DND-41 (cell line): ENCODE data around the gene STAP1.
A peak's percentile ranks its signal among the peaks of the same experiment; 100 is the strongest.

Source experiments
- ATAC-seq: fragments of 200-7000 bp; cut with Tn5 transposase; 3 replicates; pipeline ENCODE4 v1.9.1; 2021; ENCODE audit warnings: low read depth; ENCODE audit not compliant: insufficient read depth
- DNase-seq: peaks from one replicate; pipeline ENCODE4 v3.0.0-alpha.2; 2020
- H2AFZ ChIP-seq: 2 replicates; pipeline ENCODE4 v1.6.0; 2012; ENCODE audit warnings: low read depth, low read length
- H3K27ac ChIP-seq: 2 replicates; pipeline ENCODE4 v1.5.1; 2012; ENCODE audit warnings: low read length, inconsistent platforms
- H3K27me3 ChIP-seq: fragments of 200-600 bp; sonication (generic); 2 replicates; pipeline ENCODE4 v1.6.0; 2012; ENCODE audit warnings: low read length, mild to moderate bottlenecking, inconsistent platforms; ENCODE audit not compliant: insufficient read depth, poor library complexity
- H3K36me3 ChIP-seq: 2 replicates; pipeline ENCODE4 v1.5.1; 2012; ENCODE audit warnings: low read length, inconsistent platforms; ENCODE audit not compliant: insufficient read depth
- H3K4me1 ChIP-seq: 2 replicates; pipeline ENCODE4 v1.5.1; 2012; ENCODE audit warnings: mild to moderate bottlenecking, low read length; ENCODE audit not compliant: insufficient read depth
- H3K4me2 ChIP-seq: 2 replicates; pipeline ENCODE4 v1.6.0; 2012; ENCODE audit warnings: mild to moderate bottlenecking, moderate library complexity, low read length, inconsistent platforms; ENCODE audit not compliant: insufficient read depth
- H3K4me3 ChIP-seq, 2 experiments: fragments of 200-600 bp in 1 of 2; shearing (Covaris generic) in 1 of 2; 2 replicates each; pipeline ENCODE4 v1.5.1; 2012 to 2016; ENCODE audit warnings: inconsistent platforms in 2 of 2, low read length in 2 of 2, mild to moderate bottlenecking in 2 of 2, low read depth in 1 of 2, moderate library complexity in 1 of 2
- H3K79me2 ChIP-seq: 2 replicates; pipeline ENCODE4 v1.6.0; 2012; ENCODE audit warnings: low read length, inconsistent platforms; ENCODE audit not compliant: insufficient read depth
- H3K9ac ChIP-seq: 2 replicates; pipeline ENCODE4 v1.6.0; 2012; ENCODE audit warnings: low read depth, mild to moderate bottlenecking, inconsistent platforms, low read length, moderate library complexity
- H3K9me3 ChIP-seq: 2 replicates; pipeline ENCODE4 v1.5.1; 2012; ENCODE audit warnings: low read length, moderate library complexity, mild to moderate bottlenecking, inconsistent platforms; ENCODE audit not compliant: insufficient read depth, severe bottlenecking
- H4K20me1 ChIP-seq: 2 replicates; pipeline ENCODE4 v1.6.0; 2012; ENCODE audit warnings: low read length; ENCODE audit not compliant: insufficient read depth
- CTCF ChIP-seq: IDR thresholded peaks from 2 replicates; pipeline ENCODE4 v1.5.1; 2012; ENCODE audit warnings: borderline replicate concordance, low read length, moderate library complexity, mild to moderate bottlenecking; ENCODE audit not compliant: poor library complexity, severe bottlenecking; ENCODE audit errors: extremely low read depth
- EZH2 ChIP-seq: IDR thresholded peaks from 3 replicates; pipeline ENCODE4 v1.6.1; 2012; ENCODE audit warnings: borderline replicate concordance, low read depth, mild to moderate bottlenecking, moderate library complexity, low read length, inconsistent platforms; ENCODE audit not compliant: severe bottlenecking

The STAP1 gene

GRCh38 chr4:67539830-67540229, 18.7 kb upstream of the STAP1 start:
- TF ChIP-seq EZH2: no peak
- TF ChIP-seq CTCF: no peak
- Histone ChIP-seq H4K20me1 (0 out of 2 replicates have a peak, but pooled peaks cover 7% of the 10 kb centered on the region), H3K36me3 (peaks cover 88% of the 10 kb centered on the region)

GRCh38 chr4:67542076-67542475, 16.5 kb upstream of the STAP1 start:
- Histone ChIP-seq H3K27me3 (no peaks in the 10 kb centered on the region), H3K9me3 (no peaks in the 10 kb centered on the region), H3K4me1 (peaks cover 47% of the 10 kb centered on the region), H2AFZ (no peak overlapping the region), H3K27ac (no peak overlapping the region), H4K20me1 (0 out of 2 replicates have a peak, but pooled peaks cover 7% of the 10 kb centered on the region), H3K4me3 (peak overlapping the region in 1 of 2 experiments; percentile 21; a peak in 1 of 4 replicates), H3K79me2 (peaks cover 92% of the 10 kb centered on the region), H3K9ac (no peak overlapping the region), H3K36me3 (peaks cover 66% of the 10 kb centered on the region), H3K4me2 (peak overlapping the region; percentile 81)
- TF ChIP-seq CTCF (no peak), EZH2 (no peak)
- ATAC-seq (no peak), DNase-seq (no peak)

More at GRCh38 chr4:67539830-67540229, 18.7 kb upstream of the STAP1 start:
- Histone ChIP-seq H3K4me2 (no peak overlapping the region), H3K79me2 (peaks cover 91% of the 10 kb centered on the region), H2AFZ (no peak overlapping the region), H3K4me1 (peaks cover 34% of the 10 kb centered on the region), H3K27me3 (no peaks in the 10 kb centered on the region), H3K4me3 (no peak overlapping the region), H3K9me3 (peaks cover under 1% of the 10 kb centered on the region), H3K27ac (no peak overlapping the region), H3K9ac (no peak overlapping the region)
- ATAC-seq: no peak
- DNase-seq: no peak

GRCh38 chr4:67545199-67546003, 13.1 kb upstream of the STAP1 start, which contains the start of gene CENPC:
CENPC (minus strand) TSS chr4:67545503; CDS start chr4:67545355, 148 bp downstream.
- no peak for TF ChIP-seq EZH2
- no peak for TF ChIP-seq CTCF
- ATAC-seq (peak; percentile 96), DNase-seq (peak; percentile 97)
- no peaks in the 10 kb centered on the region for H3K27me3 ChIP-seq
- H3K9me3 ChIP-seq: no peaks in the 10 kb centered on the region
- 0 out of 2 replicates have a peak, but pooled peaks cover 7% of the 10 kb centered on the region for H4K20me1 ChIP-seq
- peaks cover 49% of the 10 kb centered on the region for H3K4me1 ChIP-seq
- H3K4me2 ChIP-seq: peak within 1 kb of the TSS; percentile 81
- peak within 1 kb of the TSS; percentile 93 for H2AFZ ChIP-seq
- peak within 1 kb of the TSS; percentile 94 for H3K27ac ChIP-seq
- peak within 1 kb of the TSS; percentile 88 for H3K9ac ChIP-seq
- peaks cover 62% of the 10 kb centered on the region for H3K79me2 ChIP-seq
- peaks cover 33% of the 10 kb centered on the region for H3K36me3 ChIP-seq
- peak within 1 kb of the TSS; percentile 75 to 87 for H3K4me3 ChIP-seq
